Measurements from ENCODE around the gene PXDN. TPM values are rescaled to one million over a fixed set of nuclear protein-coding genes. Genes with fewer than 3 reads are reported as not detected.

PXDN gene
- total RNA-seq, 4 donors from 2014 or later = 0.72 to 10.9 (median 5.9) TPM

- no peak overlapping the region for H3K27ac ChIP-seq
- H3K27me3 ChIP-seq = peaks cover 0 to 74% (median 2%) of the 10 kb centered on the region in 4 donors
- DNase-seq = no peak
- intact Hi-C loops (cut with DNase I) = loop anchor here (10.0 kb wide), 1 partner anchor 154 kb away; no protein-coding TSS in a partner anchor
- no peaks in the 10 kb centered on the region for H3K9me3 ChIP-seq
- 74 to 79% methylated on average over 16 to 17 of the region's 17 CpGs for WGBS, 2 donors
- no peak for TF ChIP-seq POLR2A (IDR thresholded peaks at IDR 0.05)
- TF ChIP-seq, protein P1, sequence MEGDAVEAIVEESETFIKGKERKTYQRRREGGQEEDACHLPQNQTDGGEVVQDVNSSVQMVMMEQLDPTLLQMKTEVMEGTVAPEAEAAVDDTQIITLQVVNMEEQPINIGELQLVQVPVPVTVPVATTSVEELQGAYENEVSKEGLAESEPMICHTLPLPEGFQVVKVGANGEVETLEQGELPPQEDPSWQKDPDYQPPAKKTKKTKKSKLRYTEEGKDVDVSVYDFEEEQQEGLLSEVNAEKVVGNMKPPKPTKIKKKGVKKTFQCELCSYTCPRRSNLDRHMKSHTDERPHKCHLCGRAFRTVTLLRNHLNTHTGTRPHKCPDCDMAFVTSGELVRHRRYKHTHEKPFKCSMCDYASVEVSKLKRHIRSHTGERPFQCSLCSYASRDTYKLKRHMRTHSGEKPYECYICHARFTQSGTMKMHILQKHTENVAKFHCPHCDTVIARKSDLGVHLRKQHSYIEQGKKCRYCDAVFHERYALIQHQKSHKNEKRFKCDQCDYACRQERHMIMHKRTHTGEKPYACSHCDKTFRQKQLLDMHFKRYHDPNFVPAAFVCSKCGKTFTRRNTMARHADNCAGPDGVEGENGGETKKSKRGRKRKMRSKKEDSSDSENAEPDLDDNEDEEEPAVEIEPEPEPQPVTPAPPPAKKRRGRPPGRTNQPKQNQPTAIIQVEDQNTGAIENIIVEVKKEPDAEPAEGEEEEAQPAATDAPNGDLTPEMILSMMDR (IDR thresholded peaks at IDR 0.05) = no peak
- no peaks in the 10 kb centered on the region for H3K36me3 ChIP-seq
- no peak overlapping the region for H3K4me3 ChIP-seq
- peaks cover 8 to 18% (median 8%) of the 10 kb centered on the region in 3 donors for H3K4me1 ChIP-seq
Measured at GRCh38 chr2:1748741-1749488, 4.6 kb upstream of the PXDN start.

GRCh38 chr2:1748176-1748740 lies 3.9 kb upstream of the PXDN start:
- TF ChIP-seq POLR2A (IDR thresholded peaks at IDR 0.05) = no peak
- TF ChIP-seq, protein P1 (IDR thresholded peaks at IDR 0.05) = no peak
- no peak for DNase-seq
- peaks cover 8 to 24% (median 8%) of the 10 kb centered on the region in 3 donors for H3K4me1 ChIP-seq
- no peaks in the 10 kb centered on the region for H3K9me3 ChIP-seq
- intact Hi-C loops (cut with DNase I) = loop anchor here (10.0 kb wide), 1 partner anchor 153 kb away; no protein-coding TSS in a partner anchor
- H3K27ac ChIP-seq = no peak overlapping the region
- WGBS, 2 donors = 55 to 59% methylated on average over 4 to 5 of the region's 6 CpGs
- H3K4me3 ChIP-seq = no peak overlapping the region
- H3K27me3 ChIP-seq = peaks cover 0 to 78% (median 2%) of the 10 kb centered on the region in 4 donors
- H3K36me3 ChIP-seq = no peaks in the 10 kb centered on the region

GRCh38 chr2:1747065-1747941 lies 3.0 kb upstream of the PXDN start:
- peaks cover 8 to 34% (median 12%) of the 10 kb centered on the region in 3 donors for H3K4me1 ChIP-seq
- no peak for TF ChIP-seq POLR2A (IDR thresholded peaks at IDR 0.05)
- TF ChIP-seq, protein P1 (IDR thresholded peaks at IDR 0.05) = no peak
- peaks cover 0 to 81% (median 2%) of the 10 kb centered on the region in 4 donors for H3K27me3 ChIP-seq
- 86 to 89% methylated on average over 22 to 24 of the region's 26 CpGs for WGBS, 2 donors
- intact Hi-C loops (cut with DNase I) = loop anchor here (10.0 kb wide), 1 partner anchor 153 kb away; no protein-coding TSS in a partner anchor
- no peaks in the 10 kb centered on the region for H3K36me3 ChIP-seq
- H3K4me3 ChIP-seq = no peak overlapping the region
- no peak for DNase-seq
- no peaks in the 10 kb centered on the region for H3K9me3 ChIP-seq
- H3K27ac ChIP-seq = no peak overlapping the region

DNA sequence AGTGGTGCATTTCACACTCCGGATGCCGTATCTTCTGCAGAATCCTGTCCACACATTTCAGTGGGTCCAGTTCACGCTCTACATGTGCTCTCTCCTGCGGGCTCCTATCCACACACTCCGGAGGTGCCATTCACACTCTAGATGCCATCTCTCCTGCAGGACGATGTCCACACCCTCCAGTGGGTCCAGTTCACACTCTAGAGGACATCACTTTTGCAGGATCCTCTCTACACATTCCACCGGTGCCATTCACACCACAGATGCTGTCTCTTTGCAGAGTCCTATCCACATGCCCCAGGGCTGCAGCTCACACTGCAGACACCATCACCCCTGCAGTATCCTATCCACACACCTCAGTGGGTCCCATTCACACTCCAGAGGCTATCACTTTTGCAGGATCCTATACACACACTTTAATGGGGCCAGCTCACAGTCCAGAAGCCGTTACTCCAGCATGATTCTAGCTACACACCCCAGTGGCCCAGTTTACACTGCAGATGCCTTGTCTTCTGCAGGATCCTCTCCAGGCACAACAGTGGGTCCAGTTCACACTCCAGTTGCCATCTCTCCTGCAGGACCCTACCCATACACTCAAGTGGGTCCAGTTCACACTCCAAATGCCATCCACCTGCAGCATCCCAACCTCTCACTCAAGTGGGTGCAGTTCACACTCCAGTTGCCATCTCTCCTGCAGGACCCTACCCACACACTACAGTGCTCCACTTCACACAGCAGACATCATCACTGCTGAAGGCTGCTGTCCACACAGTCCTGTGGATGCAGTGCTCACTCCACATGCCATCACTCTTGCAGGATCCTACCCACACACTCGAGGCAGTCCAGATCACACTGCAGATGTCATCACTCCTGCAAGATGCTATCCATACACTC lies 2.1 kb upstream of the PXDN start:
- WGBS, 2 donors = 88 to 89% methylated on average over 9 of the region's 9 CpGs
- Histone ChIP-seq H3K36me3 (no peaks in the 10 kb centered on the region), H3K9me3 (no peaks in the 10 kb centered on the region), H3K4me1 (peaks cover 8 to 35% (median 13%) of the 10 kb centered on the region in 3 donors), H3K27ac (no peak overlapping the region), H3K4me3 (no peak overlapping the region), H3K27me3 (peaks cover 0 to 81% (median 2%) of the 10 kb centered on the region in 4 donors)
- intact Hi-C loops (cut with DNase I) = loop anchor here (10.0 kb wide), 1 partner anchor 152 kb away; no protein-coding TSS in a partner anchor
- TF ChIP-seq, protein P1 (IDR thresholded peaks at IDR 0.05) = no peak
- TF ChIP-seq POLR2A (IDR thresholded peaks at IDR 0.05) = no peak
- DNase-seq = no peak

Measured in esophagus squamous epithelium (tissue), 5 donors.